GM12878 (cell line): Measurements from ENCODE around the gene MRPS12. TPM values are rescaled to one million over a fixed set of nuclear protein-coding genes. Genes with fewer than 3 reads are reported as not detected.

Experiments
- ATAC-seq: fragments of 200-7000 bp; cut with Tn5 transposase; 3 replicates; pipeline ENCODE4 v1.9.1; 2020; ENCODE audit warnings: mild to moderate bottlenecking, moderate library complexity
- BruUV-seq: library from RNA; stranded (reverse); fragments of 400-500 nt; replicated peaks from 2 replicates; lab custom pipeline; 2021; lab: Mats Ljungman, UMichigan
- CTCF ChIA-PET: fragments of 300-600 bp; sonication (Branson Sonifier 250); formaldehyde crosslinking; extraction: SDS; loops from one replicate; lab custom pipeline; 2021; ENCODE audit warnings: inconsistent platforms; lab: Yijun Ruan, JAX
- POLR2A ChIA-PET: fragments of 350-600 bp; formaldehyde crosslinking; extraction: SDS; loops from one replicate; lab custom pipeline; 2021; ENCODE audit warnings: inconsistent platforms; lab: Charles Lee
- RAD21 ChIA-PET: fragments of 300-600 bp; sonication (Branson Sonifier 250); formaldehyde crosslinking; loops from one replicate; lab custom pipeline; 2023; ENCODE audit warnings: antibody characterized with exemption; ENCODE audit not compliant: unreplicated experiment; lab: Charles Lee
- SMC1A ChIA-PET: fragments of 300-600 bp; sonication (Branson Sonifier 250); formaldehyde crosslinking; loops from one replicate; lab custom pipeline; 2023; ENCODE audit not compliant: unreplicated experiment, uncharacterized antibody; lab: Charles Lee
- DNase-seq: peaks from one replicate; pipeline ENCODE4 v3.0.0-alpha.2; 2011; ENCODE audit warnings: low read depth, low spot score
- FAIRE-seq: peaks from 3 replicates; lab custom pipeline; 2011; peaks lifted over from hg19 to GRCh38; lab: Jason Lieb, UNC
- H2AFZ ChIP-seq: 2 replicates; pipeline ENCODE4 v1.6.0; 2011; ENCODE audit warnings: low read depth, low read length, control low read depth; ENCODE audit not compliant: control insufficient read depth
- H3K27ac ChIP-seq: 2 replicates; pipeline ENCODE4 v1.5.1; 2011; ENCODE audit warnings: control low read depth; ENCODE audit not compliant: control insufficient read depth, insufficient read depth
- H3K27me3 ChIP-seq, 2 experiments: replicated peaks in 1 of 2; 2 replicates each; pipeline versions ENCODE4 v1.6.0 to v1.6.1; 2011; ENCODE audit warnings: low read length in 1 of 2; ENCODE audit not compliant: control insufficient read depth in 2 of 2, insufficient read depth in 2 of 2
- H3K36me3 ChIP-seq, 2 experiments: 2 replicates each; pipeline ENCODE4 v1.5.1; 2011; ENCODE audit warnings: low read length in 1 of 2; ENCODE audit not compliant: control insufficient read depth in 2 of 2, insufficient read depth in 2 of 2
- H3K4me1 ChIP-seq: 2 replicates; pipeline ENCODE4 v1.6.1; 2011; ENCODE audit warnings: mild to moderate bottlenecking, low read length, moderate library complexity, mixed read lengths; ENCODE audit not compliant: control insufficient read depth, insufficient read depth
- H3K4me2 ChIP-seq: 2 replicates; pipeline ENCODE4 v1.6.0; 2011; ENCODE audit warnings: control low read depth; ENCODE audit not compliant: control insufficient read depth, insufficient read depth
- H3K4me3 ChIP-seq: fragments of 200-600 bp; sonication (generic); 2 replicates; pipeline ENCODE4 v1.5.1; 2016
- H3K79me2 ChIP-seq: 2 replicates; pipeline ENCODE4 v1.6.0; 2011; ENCODE audit warnings: low read length; ENCODE audit not compliant: control insufficient read depth, insufficient read depth
- H3K9ac ChIP-seq: 2 replicates; pipeline ENCODE4 v1.8.0; 2011; ENCODE audit warnings: low read length, control low read depth, mixed read lengths; ENCODE audit not compliant: control insufficient read depth, insufficient read depth
- H3K9me3 ChIP-seq: replicated peaks from 3 replicates; pipeline ENCODE4 v1.5.1; 2011; ENCODE audit warnings: mild to moderate bottlenecking, low read length; ENCODE audit not compliant: control insufficient read depth, insufficient read depth
- H4K20me1 ChIP-seq: 2 replicates; pipeline ENCODE4 v1.6.0; 2011; ENCODE audit not compliant: control insufficient read depth, insufficient read depth
- CHD4 ChIP-seq: fragments of 200-600 bp; sonication (generic); IDR thresholded peaks from 2 replicates; pipeline ENCODE4 v1.6.1; 2016; ENCODE audit warnings: mild to moderate bottlenecking
- IRF4 ChIP-seq: IDR thresholded peaks from 2 replicates; pipeline ENCODE4 v1.6.1; 2011; ENCODE audit warnings: low read depth, low read length
- NFIC ChIP-seq: IDR thresholded peaks from 2 replicates; pipeline ENCODE4 v1.6.1; 2012; ENCODE audit warnings: low read depth, mild to moderate bottlenecking, inconsistent platforms, low read length, moderate library complexity
- NRF1 ChIP-seq: conservative IDR thresholded peaks from 2 replicates; pipeline ENCODE4 v1.6.1; 2011; ENCODE audit warnings: mild to moderate bottlenecking, low read depth, low read length, improper control_type of control experiment
- RAD21 ChIP-seq: IDR thresholded peaks from 2 replicates; pipeline ENCODE4 v1.6.1; 2011; ENCODE audit warnings: mild to moderate bottlenecking, low read depth, low read length, moderate library complexity; ENCODE audit not compliant: insufficient read depth
- SMAD5 ChIP-seq: IDR thresholded peaks from 2 replicates; pipeline ENCODE4 v1.6.1; 2016; ENCODE audit warnings: antibody characterized with exemption, low read depth
- SREBF2 ChIP-seq: IDR thresholded peaks from 2 replicates; pipeline ENCODE4 v1.6.1; 2012; ENCODE audit warnings: mild to moderate bottlenecking, low read length
- YBX1 ChIP-seq: fragments of 450-650 bp; IDR thresholded peaks from 2 replicates; pipeline ENCODE4 v1.6.1; 2016; ENCODE audit warnings: antibody characterized with exemption
- WGBS: methylation state at CpG from one replicate; pipeline ENCODE4 v1.1.6; 2016; ENCODE audit warnings: low lambda C conversion rate; ENCODE audit not compliant: insufficient replicate concordance, insufficient coverage; ENCODE audit errors: missing lambda C conversion rate; 5-methylcytosine and 5-hydroxymethylcytosine counted together
- in situ Hi-C: fragments of 300-500 bp; cut with MboI; formaldehyde crosslinking; loops from 9 replicates; pipeline ENCODE4 v1.14.3; 2018; ENCODE audit warnings: mixed read lengths
- intact Hi-C: fragments of 100-400 bp; cut with micrococcal nuclease; formaldehyde crosslinking; loops from one replicate; pipeline ENCODE4 v1.14.2; 2022; ENCODE audit not compliant: unreplicated experiment
- polyA plus RNA-seq, 11 experiments: library from polyadenylated mRNA; depleted of rRNA in 4 of 11; unstranded in 6 of 11; stranded (reverse) in 5 of 11; fragments of >200 nt; fragmentation: Nextera tagmentation in 4 of 11; fragmentation: Illumina TruSeq in 1 of 11; extraction: Ambion mirVana in 4 of 11; extraction: Trizol in 1 of 11; gene quantifications; 1 replicate in 1 of 11; 2 replicates in 10 of 11; pipeline versions ENCODE4 v1.2.1 to v1.2.3, GENCODE V29; 2011 to 2016; ENCODE audit warnings: inconsistent platforms in 2 of 11, missing spikeins in 2 of 11, low read depth in 1 of 11
- total RNA-seq, 4 experiments: library from RNA; depleted of rRNA in 3 of 4; stranded (reverse); fragments of >200 nt in 3 of 4; fragmentation: Illumina TruSeq in 1 of 4; extraction: Trizol in 1 of 4; gene quantifications; 2 replicates each; pipeline versions ENCODE4 v1.2.1 to v1.2.3, GENCODE V29; 2013 to 2021
- TF ChIP-seq, protein P1 (sequence below): fragments of 450-650 bp; IDR thresholded peaks from 2 replicates; pipeline ENCODE4 v1.6.1; 2018; ENCODE audit warnings: borderline replicate concordance, mild to moderate bottlenecking; ENCODE audit not compliant: partially characterized antibody
- TF ChIP-seq, protein P2 (sequence below): fragments of 450-650 bp; IDR thresholded peaks from 2 replicates; pipeline ENCODE4 v1.6.1; 2017; ENCODE audit warnings: mild to moderate bottlenecking, low read depth, inconsistent platforms; ENCODE audit not compliant: poor library complexity, severe bottlenecking
- TF ChIP-seq, protein P3 (sequence below): fragments of 450-650 bp; formaldehyde crosslinking; IDR thresholded peaks from 2 replicates; pipeline ENCODE4 v1.4.0; 2020; ENCODE audit warnings: mild to moderate bottlenecking, moderate library complexity

MRPS12 gene
- total and polyA plus RNA-seq, 10 of the 15 experiments (the other 5 are each of a cell fraction or from before 2014, with no cell fraction given) = 7.3 to 205 (median 77.3) TPM

DNA sequence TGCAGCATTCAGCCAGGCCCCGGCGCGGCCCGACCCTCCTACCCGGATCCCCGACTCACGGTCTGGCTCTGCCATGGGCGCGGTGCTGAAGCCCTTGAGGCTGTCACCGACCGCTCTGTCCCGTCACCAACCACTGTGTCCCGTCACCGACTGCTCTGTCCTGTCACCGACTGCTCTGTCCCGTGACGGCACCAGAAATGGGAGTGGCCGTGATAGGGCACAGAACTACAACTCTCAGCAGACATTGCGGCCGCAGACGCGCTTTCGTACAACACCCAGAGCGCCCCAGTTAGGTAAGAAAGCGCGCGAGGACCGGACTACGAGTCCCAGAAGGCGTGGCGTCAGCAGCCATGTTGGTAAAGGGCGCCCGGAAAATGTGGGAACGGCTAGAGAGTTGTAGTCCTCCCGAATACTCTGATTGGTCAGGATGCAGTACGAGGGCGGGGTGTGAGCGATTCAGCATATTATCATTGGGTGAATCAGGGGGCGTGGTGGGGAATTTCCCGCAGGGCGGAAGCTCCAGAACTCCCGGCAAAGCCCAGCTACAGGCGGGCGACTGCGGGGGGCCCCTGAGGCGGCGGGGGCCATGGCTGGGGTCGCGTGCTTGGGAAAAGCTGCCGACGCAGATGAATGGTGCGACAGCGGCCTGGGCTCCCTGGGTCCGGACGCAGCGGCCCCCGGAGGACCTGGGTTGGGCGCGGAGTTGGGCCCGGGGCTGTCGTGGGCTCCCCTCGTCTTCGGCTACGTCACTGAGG, 31.1 kb upstream of the MRPS12 start, which contains the start of the genes NFKBIB and SIRT2:
Gene NFKBIB (plus strand): TSS at position 523 of the 755 bp plus-strand sequence. CDS start 64 bp downstream, at position 587.
Gene SIRT2 (minus strand): TSS at position 172 of the 755 bp plus-strand sequence. CDS start 97 bp downstream, at position 75.
- ChIA-PET RAD21 (interaction anchor here (0.6 to 2.4 kb wide), 9 partner anchors 22 to 496 kb away, joined by 3 to 20 read pairs (median 4); partner anchors contain the start of genes ECH1, FAM98C, MRPS12 and RINL), SMC1A (interaction anchor here (0.6 to 1.9 kb wide), 6 partner anchors 23 to 998 kb away, joined by 3 to 18 read pairs (median 5); partner anchors contain the start of genes ECH1, MRPS12 and SARS2), POLR2A (interaction anchor here (0.6 to 2.0 kb wide), 11 partner anchors 21 to 525 kb away, joined by 3 to 10 read pairs (median 5); partner anchors contain the start of genes ECH1, EIF3K, HNRNPL and MAP4K1), CTCF (interaction anchor here (0.7 to 3.7 kb wide), 10 partner anchors 12 to 633 kb away, joined by 3 to 50 read pairs (median 4); partner anchors contain the start of genes ECH1, EID2B, FAM98C and MRPS12)
- peak within 1 kb of the TSS; percentile 78 for H3K9ac ChIP-seq
- no peaks in the 10 kb centered on the region; the same call in 2 of the 3 replicates for H3K9me3 ChIP-seq
- no peaks in the 10 kb centered on the region for H4K20me1 ChIP-seq
- peak; percentile 96 for ATAC-seq
- H3K27me3 ChIP-seq = no peaks in the 10 kb centered on the region
- peak within 1 kb of the TSS; percentile 75 for H3K27ac ChIP-seq
- peak within 1 kb of the TSS; percentile 90 for H3K4me3 ChIP-seq
- peak; percentile 98 for FAIRE-seq
- peaks cover 5% of the 10 kb centered on the region for H3K4me1 ChIP-seq
- in situ Hi-C loops = no loop called here
- peaks cover 1 to 3% of the 10 kb centered on the region in 2 experiments; a peak in 2 of 4 replicates for H3K36me3 ChIP-seq
- under 1% methylated on average over 61 of the region's 64 CpGs for WGBS
- H3K4me2 ChIP-seq = peak within 1 kb of the TSS; percentile 98
- H3K79me2 ChIP-seq = peaks cover 22% of the 10 kb centered on the region
- peak; percentile 99 for DNase-seq
- intact Hi-C loops = loop anchor here (1.0 to 2.0 kb wide), 2 partner anchors 21 to 49 kb away; partner anchors contain the start of gene RINL
- peak within 1 kb of the TSS; percentile 93 for H2AFZ ChIP-seq
- BruUV-seq = no TSS peak
- TF ChIP-seq RAD21 = no peak
- no peak for TF ChIP-seq YBX1
- peak; percentile 47; the same call in 1 of the 2 replicates for TF ChIP-seq SMAD5
- TF ChIP-seq IRF4 = no peak
- TF ChIP-seq CHD4 = no peak
- TF ChIP-seq NFIC = no peak
- TF ChIP-seq, protein P1, sequence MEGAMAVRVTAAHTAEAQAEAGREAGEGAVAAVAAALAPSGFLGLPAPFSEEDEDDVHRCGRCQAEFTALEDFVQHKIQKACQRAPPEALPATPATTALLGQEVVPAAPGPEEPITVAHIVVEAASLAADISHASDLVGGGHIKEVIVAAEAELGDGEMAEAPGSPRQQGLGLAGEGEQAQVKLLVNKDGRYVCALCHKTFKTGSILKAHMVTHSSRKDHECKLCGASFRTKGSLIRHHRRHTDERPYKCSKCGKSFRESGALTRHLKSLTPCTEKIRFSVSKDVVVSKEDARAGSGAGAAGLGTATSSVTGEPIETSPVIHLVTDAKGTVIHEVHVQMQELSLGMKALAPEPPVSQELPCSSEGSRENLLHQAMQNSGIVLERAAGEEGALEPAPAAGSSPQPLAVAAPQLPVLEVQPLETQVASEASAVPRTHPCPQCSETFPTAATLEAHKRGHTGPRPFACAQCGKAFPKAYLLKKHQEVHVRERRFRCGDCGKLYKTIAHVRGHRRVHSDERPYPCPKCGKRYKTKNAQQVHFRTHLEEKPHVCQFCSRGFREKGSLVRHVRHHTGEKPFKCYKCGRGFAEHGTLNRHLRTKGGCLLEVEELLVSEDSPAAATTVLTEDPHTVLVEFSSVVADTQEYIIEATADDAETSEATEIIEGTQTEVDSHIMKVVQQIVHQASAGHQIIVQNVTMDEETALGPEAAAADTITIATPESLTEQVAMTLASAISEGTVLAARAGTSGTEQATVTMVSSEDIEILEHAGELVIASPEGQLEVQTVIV = peak; percentile 84
- TF ChIP-seq, protein P2, sequence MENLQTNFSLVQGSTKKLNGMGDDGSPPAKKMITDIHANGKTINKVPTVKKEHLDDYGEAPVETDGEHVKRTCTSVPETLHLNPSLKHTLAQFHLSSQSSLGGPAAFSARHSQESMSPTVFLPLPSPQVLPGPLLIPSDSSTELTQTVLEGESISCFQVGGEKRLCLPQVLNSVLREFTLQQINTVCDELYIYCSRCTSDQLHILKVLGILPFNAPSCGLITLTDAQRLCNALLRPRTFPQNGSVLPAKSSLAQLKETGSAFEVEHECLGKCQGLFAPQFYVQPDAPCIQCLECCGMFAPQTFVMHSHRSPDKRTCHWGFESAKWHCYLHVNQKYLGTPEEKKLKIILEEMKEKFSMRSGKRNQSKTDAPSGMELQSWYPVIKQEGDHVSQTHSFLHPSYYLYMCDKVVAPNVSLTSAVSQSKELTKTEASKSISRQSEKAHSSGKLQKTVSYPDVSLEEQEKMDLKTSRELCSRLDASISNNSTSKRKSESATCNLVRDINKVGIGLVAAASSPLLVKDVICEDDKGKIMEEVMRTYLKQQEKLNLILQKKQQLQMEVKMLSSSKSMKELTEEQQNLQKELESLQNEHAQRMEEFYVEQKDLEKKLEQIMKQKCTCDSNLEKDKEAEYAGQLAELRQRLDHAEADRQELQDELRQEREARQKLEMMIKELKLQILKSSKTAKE = no peak
- TF ChIP-seq, protein P3, sequence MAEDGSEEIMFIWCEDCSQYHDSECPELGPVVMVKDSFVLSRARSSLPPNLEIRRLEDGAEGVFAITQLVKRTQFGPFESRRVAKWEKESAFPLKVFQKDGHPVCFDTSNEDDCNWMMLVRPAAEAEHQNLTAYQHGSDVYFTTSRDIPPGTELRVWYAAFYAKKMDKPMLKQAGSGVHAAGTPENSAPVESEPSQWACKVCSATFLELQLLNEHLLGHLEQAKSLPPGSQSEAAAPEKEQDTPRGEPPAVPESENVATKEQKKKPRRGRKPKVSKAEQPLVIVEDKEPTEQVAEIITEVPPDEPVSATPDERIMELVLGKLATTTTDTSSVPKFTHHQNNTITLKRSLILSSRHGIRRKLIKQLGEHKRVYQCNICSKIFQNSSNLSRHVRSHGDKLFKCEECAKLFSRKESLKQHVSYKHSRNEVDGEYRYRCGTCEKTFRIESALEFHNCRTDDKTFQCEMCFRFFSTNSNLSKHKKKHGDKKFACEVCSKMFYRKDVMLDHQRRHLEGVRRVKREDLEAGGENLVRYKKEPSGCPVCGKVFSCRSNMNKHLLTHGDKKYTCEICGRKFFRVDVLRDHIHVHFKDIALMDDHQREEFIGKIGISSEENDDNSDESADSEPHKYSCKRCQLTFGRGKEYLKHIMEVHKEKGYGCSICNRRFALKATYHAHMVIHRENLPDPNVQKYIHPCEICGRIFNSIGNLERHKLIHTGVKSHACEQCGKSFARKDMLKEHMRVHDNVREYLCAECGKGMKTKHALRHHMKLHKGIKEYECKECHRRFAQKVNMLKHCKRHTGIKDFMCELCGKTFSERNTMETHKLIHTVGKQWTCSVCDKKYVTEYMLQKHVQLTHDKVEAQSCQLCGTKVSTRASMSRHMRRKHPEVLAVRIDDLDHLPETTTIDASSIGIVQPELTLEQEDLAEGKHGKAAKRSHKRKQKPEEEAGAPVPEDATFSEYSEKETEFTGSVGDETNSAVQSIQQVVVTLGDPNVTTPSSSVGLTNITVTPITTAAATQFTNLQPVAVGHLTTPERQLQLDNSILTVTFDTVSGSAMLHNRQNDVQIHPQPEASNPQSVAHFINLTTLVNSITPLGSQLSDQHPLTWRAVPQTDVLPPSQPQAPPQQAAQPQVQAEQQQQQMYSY (CRISPR knock-in tag) = no peak
- 0 out of 2 replicates have a peak, but pooled peaks have one; percentile 18 for TF ChIP-seq NRF1
- no peak for TF ChIP-seq SREBF2
